SK-N-SH (cell line): ENCODE measurements around the gene AMPH.

Experiments used
- EZH2phosphoT487 ChIP-seq: fragments of 200-600 bp; sonication (generic); IDR thresholded peaks from 2 replicates; pipeline ENCODE4 v1.6.1; 2017; ENCODE audit warnings: low read depth, mixed run types, mild to moderate bottlenecking, antibody characterized with exemption, moderate library complexity, borderline replicate concordance
- FOXM1 ChIP-seq: IDR thresholded peaks from 2 replicates; pipeline ENCODE4 v1.4.0; 2012; ENCODE audit warnings: low read depth, mild to moderate bottlenecking
- GATA2 ChIP-seq: sonication (generic); formaldehyde crosslinking; IDR thresholded peaks from 2 replicates; pipeline ENCODE4 v1.5.0; 2020; ENCODE audit warnings: mild to moderate bottlenecking, missing genetic modification reagents
- JUND ChIP-seq: IDR thresholded peaks from 2 replicates; pipeline ENCODE4 v1.4.0; 2012
- POLR2AphosphoS5 ChIP-seq: IDR thresholded peaks from 2 replicates; pipeline ENCODE4 v1.6.1; 2012; ENCODE audit warnings: low read depth, low read length
- RAD21 ChIP-seq: IDR thresholded peaks from 2 replicates; pipeline ENCODE4 v1.6.1; 2012; ENCODE audit warnings: mild to moderate bottlenecking, low read length
- REST ChIP-seq: IDR thresholded peaks from 2 replicates; pipeline ENCODE4 v1.6.1; 2012; ENCODE audit warnings: mild to moderate bottlenecking, low read depth, low read length, moderate library complexity
- SIN3A ChIP-seq: IDR thresholded peaks from 2 replicates; pipeline ENCODE4 v1.6.1; 2012; ENCODE audit warnings: low read depth, mild to moderate bottlenecking, low read length, moderate library complexity, borderline replicate concordance
- SMC3 ChIP-seq: IDR thresholded peaks from 2 replicates; pipeline ENCODE4 v1.6.1; 2012; ENCODE audit warnings: low read depth, low read length, improper control_type of control experiment
- TAF1 ChIP-seq: IDR thresholded peaks from 2 replicates; pipeline ENCODE4 v1.6.1; 2012; ENCODE audit warnings: low read depth, mild to moderate bottlenecking, low read length, moderate library complexity, borderline replicate concordance
- TEAD4 ChIP-seq: IDR thresholded peaks from 2 replicates; pipeline ENCODE4 v1.4.0; 2012; ENCODE audit warnings: mild to moderate bottlenecking, borderline replicate concordance; ENCODE audit not compliant: insufficient read depth
- TF ChIP-seq, protein P1 (sequence below): IDR thresholded peaks from 2 replicates; pipeline ENCODE4 v1.4.0; 2012; ENCODE audit warnings: low read depth, borderline replicate concordance
- TF ChIP-seq, protein P2 (sequence below): fragments of 200-600 bp; sonication (generic); IDR thresholded peaks from 2 replicates; pipeline ENCODE4 v1.6.1; 2017; ENCODE audit warnings: antibody characterized with exemption, mild to moderate bottlenecking, moderate library complexity
- TF ChIP-seq, protein P3 (sequence below): fragments of 150-350 bp; IDR thresholded peaks from 2 replicates; pipeline ENCODE4 v1.6.1; 2017; ENCODE audit warnings: antibody characterized with exemption, low read length, low read depth, borderline replicate concordance

- TF ChIP-seq SMC3 (no peak), TEAD4 (no peak), GATA2 (no peak), SIN3A (no peak), RAD21 (no peak), JUND (no peak), POLR2AphosphoS5 (no peak), TAF1 (no peak), FOXM1 (no peak), REST (no peak), EZH2phosphoT487 (no peak)
- TF ChIP-seq, protein P1, sequence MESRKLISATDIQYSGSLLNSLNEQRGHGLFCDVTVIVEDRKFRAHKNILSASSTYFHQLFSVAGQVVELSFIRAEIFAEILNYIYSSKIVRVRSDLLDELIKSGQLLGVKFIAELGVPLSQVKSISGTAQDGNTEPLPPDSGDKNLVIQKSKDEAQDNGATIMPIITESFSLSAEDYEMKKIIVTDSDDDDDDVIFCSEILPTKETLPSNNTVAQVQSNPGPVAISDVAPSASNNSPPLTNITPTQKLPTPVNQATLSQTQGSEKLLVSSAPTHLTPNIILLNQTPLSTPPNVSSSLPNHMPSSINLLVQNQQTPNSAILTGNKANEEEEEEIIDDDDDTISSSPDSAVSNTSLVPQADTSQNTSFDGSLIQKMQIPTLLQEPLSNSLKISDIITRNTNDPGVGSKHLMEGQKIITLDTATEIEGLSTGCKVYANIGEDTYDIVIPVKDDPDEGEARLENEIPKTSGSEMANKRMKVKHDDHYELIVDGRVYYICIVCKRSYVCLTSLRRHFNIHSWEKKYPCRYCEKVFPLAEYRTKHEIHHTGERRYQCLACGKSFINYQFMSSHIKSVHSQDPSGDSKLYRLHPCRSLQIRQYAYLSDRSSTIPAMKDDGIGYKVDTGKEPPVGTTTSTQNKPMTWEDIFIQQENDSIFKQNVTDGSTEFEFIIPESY, result no peak
- TF ChIP-seq, protein P2, sequence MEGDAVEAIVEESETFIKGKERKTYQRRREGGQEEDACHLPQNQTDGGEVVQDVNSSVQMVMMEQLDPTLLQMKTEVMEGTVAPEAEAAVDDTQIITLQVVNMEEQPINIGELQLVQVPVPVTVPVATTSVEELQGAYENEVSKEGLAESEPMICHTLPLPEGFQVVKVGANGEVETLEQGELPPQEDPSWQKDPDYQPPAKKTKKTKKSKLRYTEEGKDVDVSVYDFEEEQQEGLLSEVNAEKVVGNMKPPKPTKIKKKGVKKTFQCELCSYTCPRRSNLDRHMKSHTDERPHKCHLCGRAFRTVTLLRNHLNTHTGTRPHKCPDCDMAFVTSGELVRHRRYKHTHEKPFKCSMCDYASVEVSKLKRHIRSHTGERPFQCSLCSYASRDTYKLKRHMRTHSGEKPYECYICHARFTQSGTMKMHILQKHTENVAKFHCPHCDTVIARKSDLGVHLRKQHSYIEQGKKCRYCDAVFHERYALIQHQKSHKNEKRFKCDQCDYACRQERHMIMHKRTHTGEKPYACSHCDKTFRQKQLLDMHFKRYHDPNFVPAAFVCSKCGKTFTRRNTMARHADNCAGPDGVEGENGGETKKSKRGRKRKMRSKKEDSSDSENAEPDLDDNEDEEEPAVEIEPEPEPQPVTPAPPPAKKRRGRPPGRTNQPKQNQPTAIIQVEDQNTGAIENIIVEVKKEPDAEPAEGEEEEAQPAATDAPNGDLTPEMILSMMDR, result no peak
- TF ChIP-seq, protein P3, sequence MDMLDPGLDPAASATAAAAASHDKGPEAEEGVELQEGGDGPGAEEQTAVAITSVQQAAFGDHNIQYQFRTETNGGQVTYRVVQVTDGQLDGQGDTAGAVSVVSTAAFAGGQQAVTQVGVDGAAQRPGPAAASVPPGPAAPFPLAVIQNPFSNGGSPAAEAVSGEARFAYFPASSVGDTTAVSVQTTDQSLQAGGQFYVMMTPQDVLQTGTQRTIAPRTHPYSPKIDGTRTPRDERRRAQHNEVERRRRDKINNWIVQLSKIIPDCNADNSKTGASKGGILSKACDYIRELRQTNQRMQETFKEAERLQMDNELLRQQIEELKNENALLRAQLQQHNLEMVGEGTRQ, result no peak
Measured at GRCh38 chr7:38410056-38410455, 221.1 kb downstream of the AMPH start.
